Stimulated activated CD8-positive, alpha-beta memory T cell treated with anti-CD3 and anti-CD28 coated beads, Interleukin-7, amount 100 ng/mL, for 1 hour (primary cell): Measurements from ENCODE around the gene MANF.
"Not testable (repeated sequence)": the region's sequence is repeated elsewhere in the genome, so short reads cannot be mapped to it uniquely, and the experiment has no call there.

Experiments
- DNase-seq, 2 donors: peaks; one replicate each; pipeline ENCODE4 v3.0.0-alpha.2; 2020; ENCODE audit warnings: low read depth in 2 of 2

The MANF gene

DNA sequence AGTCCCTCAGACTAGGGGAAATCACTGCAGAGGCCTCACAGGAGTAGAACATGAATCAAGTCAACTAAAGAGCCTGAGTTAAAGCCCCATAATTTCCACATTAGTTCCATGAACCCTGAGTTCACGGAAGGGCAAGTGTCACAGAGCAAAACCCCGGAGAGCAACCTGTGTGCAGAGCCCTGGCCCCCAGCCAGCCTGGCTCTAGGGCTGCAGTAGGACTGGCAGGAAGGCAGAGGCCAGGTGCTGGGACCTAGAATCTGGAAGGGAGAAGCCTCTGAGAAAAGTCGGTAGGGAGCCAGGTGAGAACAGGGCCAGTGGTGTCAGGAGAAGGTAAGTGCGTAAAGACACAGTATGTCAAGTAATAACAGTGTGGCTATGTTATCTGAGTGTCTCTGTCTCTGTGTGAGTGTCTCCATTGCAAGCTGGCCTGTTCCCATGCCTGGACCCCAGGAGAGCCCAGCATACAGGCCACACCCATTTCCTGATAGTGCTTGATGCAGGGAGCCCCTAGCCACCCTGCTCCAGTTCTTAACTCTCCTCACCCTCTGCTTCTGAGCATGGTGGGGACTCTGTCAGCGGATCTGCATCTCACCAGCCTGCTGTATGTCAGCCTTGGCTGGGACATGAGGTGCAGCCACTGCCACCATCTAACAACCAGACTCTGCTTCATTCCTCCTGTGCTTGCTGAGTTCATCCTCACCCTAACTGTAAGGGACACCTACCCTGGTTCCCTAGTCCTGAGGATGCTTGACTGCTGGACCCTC is 11.3 kb upstream of the MANF start:
- no peak for DNase-seq

- DNase-seq = no peak
These were observed 10.6 kb upstream of the MANF start for GRCh38 chr3:51374456-51374855.

GRCh38 chr3:51375136-51375535 is 10.0 kb upstream of the MANF start:
- DNase-seq = no peak

GRCh38 chr3:51375571-51375970 is 9.5 kb upstream of the MANF start:
- no peak for DNase-seq

- DNase-seq = no peak
These were observed 7.0 kb upstream of the MANF start for GRCh38 chr3:51378065-51378464.

- no peak for DNase-seq
These were observed 6.4 kb upstream of the MANF start for GRCh38 chr3:51378726-51379125.

DNA sequence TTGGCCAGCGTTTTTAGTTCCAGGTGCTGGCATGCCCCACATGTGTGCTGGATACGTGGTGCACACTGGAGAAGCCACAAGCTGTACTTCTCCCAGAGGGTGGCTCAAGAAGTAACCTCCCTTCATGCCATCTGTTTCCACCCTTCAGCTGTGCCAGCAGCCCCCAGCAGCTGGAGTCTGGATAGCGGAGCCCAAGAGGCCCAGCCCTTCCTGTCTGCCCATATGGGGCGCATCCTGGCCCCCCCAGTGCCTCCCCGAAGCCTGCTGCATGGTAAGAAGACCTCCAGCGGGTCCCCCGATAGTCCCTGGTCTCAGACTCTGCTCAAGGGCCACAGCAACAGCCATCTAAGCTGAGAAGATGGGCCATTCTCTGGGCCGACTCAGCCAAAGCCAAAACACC is 5.8 kb upstream of the MANF start:
- no peak for DNase-seq

DNA sequence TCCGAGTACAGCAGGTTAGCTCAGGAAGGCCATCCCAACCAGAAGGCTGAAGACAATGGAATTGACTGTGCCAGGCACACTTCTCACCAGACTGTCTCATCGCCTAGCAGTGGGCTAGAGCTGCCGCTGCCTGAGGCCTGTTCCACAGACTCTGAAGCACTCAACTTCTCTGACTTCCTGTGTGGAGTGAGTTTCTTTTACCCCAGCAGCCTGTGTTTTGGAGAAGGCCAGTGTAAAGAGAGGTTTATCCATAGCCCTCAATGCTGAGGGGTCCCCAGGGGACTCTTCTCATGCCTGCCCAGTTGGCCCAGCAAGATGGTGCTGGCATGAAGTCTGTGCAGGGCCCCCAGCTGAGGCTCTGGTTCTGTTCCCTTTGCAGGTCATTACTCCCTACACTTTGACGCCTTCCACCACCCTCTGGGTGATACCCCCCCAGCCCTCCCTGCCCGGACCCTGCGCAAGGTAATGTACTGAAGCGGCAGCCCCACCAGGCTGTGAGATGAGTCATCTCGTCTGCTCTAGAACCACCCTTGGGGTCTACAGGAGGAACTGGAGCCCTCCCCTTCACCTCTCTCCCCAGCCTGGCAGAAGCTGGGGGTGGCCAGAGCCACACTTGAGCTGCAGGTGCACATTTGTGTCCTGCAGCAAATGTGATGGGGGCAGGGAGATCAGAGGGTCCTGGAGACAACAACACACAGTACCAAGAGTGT is 5.2 kb upstream of the MANF start:
- DNase-seq = no peak

GRCh38 chr3:51380601-51381332 is 4.3 kb upstream of the MANF start:
- no peak for DNase-seq

- DNase-seq = no peak
These were observed 3.8 kb upstream of the MANF start for GRCh38 chr3:51381333-51381705.

- DNase-seq = no peak
These were observed 2.9 kb upstream of the MANF start for GRCh38 chr3:51382076-51382745.

DNA sequence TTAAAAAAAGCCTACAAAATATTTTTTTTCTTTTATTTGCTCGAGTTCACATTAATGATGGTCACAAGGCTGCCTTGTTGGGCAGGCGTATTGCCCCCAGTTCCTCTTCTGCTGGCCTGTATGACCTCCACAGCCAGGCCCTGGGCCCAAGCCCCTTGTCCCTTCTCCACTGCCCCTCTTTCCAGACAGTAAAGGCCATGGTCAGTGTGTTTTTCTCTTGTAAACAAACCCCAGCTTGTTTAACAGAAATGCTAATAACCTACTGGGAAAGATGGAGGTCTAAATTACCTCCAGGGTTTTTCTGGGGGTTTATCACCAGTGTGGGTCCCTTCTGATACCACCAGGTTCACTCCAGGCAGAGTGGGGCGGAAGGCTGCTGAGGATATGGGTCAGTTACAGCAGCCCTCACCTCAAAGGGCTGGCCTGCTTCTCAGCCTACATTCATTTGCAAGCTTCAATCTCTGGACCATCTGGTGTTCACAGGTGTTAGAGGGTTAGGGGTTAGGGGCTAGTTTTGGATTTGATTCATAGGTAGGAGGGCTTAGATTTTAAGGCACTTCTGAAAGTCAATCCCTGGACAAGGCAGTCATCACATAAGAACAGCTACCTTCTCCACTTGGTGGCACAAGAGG is 2.0 kb upstream of the MANF start:
- DNase-seq = no peak

DNA sequence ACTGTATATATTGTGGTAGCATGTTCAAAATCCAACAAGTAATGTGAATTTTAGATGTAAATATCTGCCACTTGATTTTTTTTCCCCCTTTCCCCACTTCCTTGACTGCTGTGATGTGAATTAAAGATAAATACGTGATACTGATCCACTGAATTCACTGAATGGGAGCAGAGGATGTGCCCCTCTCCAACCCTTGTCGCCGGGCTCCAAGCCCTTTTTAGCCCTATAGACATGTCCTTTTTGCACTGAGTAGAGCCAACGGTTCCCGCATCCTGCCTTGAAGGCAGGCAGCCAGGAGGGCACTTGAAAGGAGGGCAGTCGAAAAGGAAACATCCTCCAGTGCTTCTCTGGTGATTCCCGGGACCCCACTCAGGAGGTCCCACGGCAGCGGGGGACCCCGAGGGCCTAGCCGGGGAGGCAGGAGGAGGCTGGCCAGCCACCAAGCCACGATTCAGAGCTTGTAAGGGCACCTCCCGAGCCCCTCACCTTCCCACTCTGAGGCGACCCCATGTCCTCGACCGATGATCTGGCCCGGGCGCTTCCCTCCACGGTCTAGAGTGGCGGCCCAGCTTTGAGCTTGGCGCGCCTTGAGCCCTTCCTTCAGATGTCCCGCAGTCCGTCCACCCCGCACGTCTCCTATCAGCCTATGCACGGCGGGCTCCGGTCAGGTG is 901 bp upstream of the MANF start:
- DNase-seq = no peak

GRCh38 chr3:51385621-51386091 is 565 bp downstream of the MANF start:
- DNase-seq = no peak

DNA sequence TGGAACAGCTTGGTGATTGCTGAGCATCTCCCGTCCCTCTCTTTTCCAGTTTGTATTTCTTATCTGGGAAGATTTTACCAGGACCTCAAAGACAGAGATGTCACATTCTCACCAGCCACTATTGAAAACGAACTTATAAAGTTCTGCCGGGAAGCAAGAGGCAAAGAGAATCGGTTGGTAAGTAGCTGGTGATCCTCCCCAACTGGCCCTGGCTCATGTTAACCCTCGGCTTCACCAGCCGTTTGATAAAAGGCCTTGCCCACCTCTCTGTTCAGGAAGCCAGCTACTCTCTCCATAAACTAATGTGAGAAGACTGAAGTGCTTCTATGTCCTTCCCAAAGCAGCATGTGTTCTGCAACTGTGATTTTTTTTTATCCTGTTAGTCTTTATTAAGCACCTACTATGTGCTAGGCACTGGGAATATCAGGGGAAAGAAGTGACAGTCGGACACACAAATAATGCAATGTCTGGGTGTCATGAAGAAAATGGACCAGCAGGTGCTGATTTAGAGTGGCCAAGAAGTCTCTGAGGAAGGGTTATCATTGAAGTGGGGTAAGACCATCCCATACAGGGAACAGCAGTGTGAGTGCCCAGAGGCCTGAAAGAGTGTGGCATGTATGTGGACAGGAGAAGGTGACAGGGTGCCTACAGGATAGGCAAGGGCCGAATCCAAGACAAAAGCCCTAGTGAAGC is 1.2 kb downstream of the MANF start:
- DNase-seq = no peak

DNA sequence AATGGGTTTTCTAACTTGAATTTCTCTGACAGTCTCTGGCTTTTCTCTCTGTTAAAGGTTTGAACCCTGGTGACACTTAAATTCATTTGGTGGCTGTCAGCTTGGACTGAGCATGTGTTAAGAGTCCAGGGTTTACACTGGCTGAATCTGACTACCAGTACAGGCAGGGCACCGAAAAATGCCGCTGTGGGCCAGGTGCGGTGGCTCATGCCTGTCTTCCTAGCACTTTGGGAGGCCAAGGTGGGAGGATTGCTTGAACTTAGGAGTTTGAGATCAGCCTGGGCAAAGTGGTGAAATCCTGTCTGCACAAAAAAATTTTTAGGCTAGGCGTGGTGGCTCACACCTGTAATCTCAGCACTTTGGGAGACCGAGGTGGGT is 1.8 kb downstream of the MANF start:
- no peak for DNase-seq

GRCh38 chr3:51387281-51387680 is 2.2 kb downstream of the MANF start:
- not testable (repeated sequence) for DNase-seq

DNA sequence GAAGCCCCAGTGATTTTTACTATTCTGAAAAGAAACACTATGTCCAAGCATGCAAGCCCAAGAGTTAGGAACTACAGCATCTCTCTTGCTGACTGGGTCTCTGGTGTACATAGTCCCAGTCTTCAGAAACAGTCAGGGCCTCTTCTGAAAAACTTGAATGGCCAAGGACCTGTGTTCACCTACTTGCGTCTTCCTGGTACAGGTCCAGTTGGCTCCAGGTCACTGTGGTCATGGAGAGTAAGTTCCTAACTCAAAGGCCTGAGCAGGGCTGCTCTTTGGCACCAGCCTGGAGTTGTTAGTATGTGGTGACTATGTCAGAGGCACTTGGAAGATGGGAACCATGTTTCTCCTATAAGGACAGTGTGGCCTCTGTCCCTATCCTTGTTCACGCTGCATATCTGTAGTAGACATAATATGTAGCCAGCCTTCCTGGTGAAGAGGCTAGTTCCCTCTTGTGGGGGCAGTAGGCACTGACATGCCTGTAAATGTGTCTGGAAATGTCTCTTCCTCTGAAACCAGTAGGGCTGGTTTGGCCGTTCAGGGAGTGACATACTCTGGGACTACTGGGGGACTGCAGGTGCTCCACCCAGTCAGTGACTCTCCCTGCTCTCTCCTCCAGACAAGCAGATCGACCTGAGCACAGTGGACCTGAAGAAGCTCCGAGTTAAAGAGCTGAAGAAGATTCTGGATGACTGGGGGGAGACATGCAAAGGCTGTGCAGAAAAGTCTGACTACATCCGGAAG is 3.4 kb downstream of the MANF start:
- DNase-seq = no peak

- DNase-seq = peak in 1 of 2 donors; percentile 19
These were observed 4.5 kb downstream of the MANF start for GRCh38 chr3:51389423-51390183.
